ENCODE results near the gene SYCN. TPM values are rescaled to one million over a fixed set of nuclear protein-coding genes. Genes with fewer than 3 reads are reported as not detected.

Gene SYCN
- total and polyA plus RNA-seq, 2 donors (not counting 1 experiment from before 2014, with no cell fraction given), result not detected

DNA sequence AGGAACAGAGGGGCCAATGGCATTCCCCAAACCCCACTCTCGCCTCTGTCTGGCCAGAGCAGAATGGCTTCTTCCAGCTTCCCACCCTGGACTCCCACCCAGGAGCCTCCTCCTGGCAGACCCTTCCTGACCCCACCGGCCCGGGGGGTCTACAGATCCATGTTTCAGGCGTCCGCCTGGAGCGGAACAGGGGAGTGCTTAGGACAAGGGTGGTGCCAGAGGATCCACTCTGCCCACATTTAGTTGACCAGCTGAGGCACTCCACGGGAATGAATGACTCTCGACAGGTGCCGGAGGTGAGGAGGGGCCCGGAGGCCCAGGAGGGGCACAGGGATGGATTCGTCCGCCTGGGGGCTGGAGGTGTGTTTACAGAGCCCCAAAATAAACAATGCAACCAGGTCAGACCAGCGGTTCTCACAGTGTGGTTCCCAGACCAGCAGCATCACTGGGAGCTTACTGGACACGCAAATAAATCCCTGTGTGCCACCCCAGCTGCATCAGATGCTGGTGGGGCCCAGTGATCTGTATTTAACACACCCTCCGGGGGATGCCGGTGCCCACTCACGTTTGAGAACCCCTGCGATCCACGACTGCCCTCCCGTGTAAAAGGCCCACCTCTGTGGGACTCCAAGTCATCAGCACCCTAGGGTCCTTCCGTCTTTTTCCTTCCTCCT, 22.4 kb downstream of the SYCN start:
- ChIA-PET CTCF (no interaction called here), POLR2A (no interaction called here)
- no peaks in the 10 kb centered on the region for H3K79me2 ChIP-seq (ENCODE audit: control insufficient read depth, insufficient read depth, low read length)
- H3K9ac ChIP-seq (ENCODE audit: low read length), result no peak overlapping the region
- Mint-ChIP-seq H3K27me3 (no peaks in the 10 kb centered on the region), H3K4me1 (no peaks in the 10 kb centered on the region), H3K4me3 (no peak overlapping the region), H3K9me3 (ENCODE audit: insufficient read depth) (no peaks in the 10 kb centered on the region), H3K27ac (no peak overlapping the region)
- H2AFZ ChIP-seq (ENCODE audit: insufficient read depth, low read depth, low read length, poor library complexity, severe bottlenecking), result no peak overlapping the region
- intact Hi-C loops (cut with micrococcal nuclease), result no loop called here
- no peaks in the 10 kb centered on the region for H4K20me1 ChIP-seq (ENCODE audit: control insufficient read depth, insufficient read depth, low read length, poor library complexity, severe bottlenecking)
- DNase-seq, result no peak
- no peak for TF ChIP-seq EZH2 (IDR thresholded peaks at IDR 0.05; ENCODE audit: borderline replicate concordance, insufficient read depth, low read depth, low read length, poor library complexity, severe bottlenecking)
- TF ChIP-seq, protein P1, sequence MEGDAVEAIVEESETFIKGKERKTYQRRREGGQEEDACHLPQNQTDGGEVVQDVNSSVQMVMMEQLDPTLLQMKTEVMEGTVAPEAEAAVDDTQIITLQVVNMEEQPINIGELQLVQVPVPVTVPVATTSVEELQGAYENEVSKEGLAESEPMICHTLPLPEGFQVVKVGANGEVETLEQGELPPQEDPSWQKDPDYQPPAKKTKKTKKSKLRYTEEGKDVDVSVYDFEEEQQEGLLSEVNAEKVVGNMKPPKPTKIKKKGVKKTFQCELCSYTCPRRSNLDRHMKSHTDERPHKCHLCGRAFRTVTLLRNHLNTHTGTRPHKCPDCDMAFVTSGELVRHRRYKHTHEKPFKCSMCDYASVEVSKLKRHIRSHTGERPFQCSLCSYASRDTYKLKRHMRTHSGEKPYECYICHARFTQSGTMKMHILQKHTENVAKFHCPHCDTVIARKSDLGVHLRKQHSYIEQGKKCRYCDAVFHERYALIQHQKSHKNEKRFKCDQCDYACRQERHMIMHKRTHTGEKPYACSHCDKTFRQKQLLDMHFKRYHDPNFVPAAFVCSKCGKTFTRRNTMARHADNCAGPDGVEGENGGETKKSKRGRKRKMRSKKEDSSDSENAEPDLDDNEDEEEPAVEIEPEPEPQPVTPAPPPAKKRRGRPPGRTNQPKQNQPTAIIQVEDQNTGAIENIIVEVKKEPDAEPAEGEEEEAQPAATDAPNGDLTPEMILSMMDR (IDR thresholded peaks at IDR 0.05), result no peak
- peaks cover 0 to 10% of the 10 kb centered on the region in 2 experiments for H3K36me3 ChIP-seq (replicated peaks in 1 of 2; ENCODE audit: control extremely low read depth in 1 of 2, control insufficient read depth in 1 of 2, extremely low read depth in 1 of 2, insufficient read depth in 2 of 2, low read length in 1 of 2)
- H3K27ac ChIP-seq (ENCODE audit: low read length in 2 of 2), result no peak overlapping the region
- no peaks in the 10 kb centered on the region for H3K4me1 ChIP-seq (ENCODE audit: control insufficient read depth in 2 of 2, insufficient read depth in 2 of 2, low read length in 2 of 2)
- H3K27me3 ChIP-seq (replicated peaks in 1 of 4; ENCODE audit: control extremely low read depth in 1 of 4, control insufficient read depth in 3 of 4, insufficient read depth in 4 of 4, low read length in 3 of 4), result no peaks in the 10 kb centered on the region
- no peak overlapping the region for H3K4me2 ChIP-seq (replicated peaks; ENCODE audit: low read depth, low read length, poor library complexity, severe bottlenecking)
- 97% methylated on average over 20 of the region's 21 CpGs for WGBS (ENCODE audit: insufficient coverage)
- no peak overlapping the region for H3K4me3 ChIP-seq (ENCODE audit: control extremely low read depth in 1 of 5, extremely low read depth in 1 of 5, insufficient read depth in 1 of 5, low read depth in 2 of 5, low read length in 4 of 5)
- ATAC-seq (ENCODE audit: low read depth), result no peak
- H3K9me3 ChIP-seq (ENCODE audit: control extremely low read depth in 1 of 3, control insufficient read depth in 2 of 3, insufficient read depth in 1 of 3, low read length in 2 of 3), result no peaks in the 10 kb centered on the region

DNA sequence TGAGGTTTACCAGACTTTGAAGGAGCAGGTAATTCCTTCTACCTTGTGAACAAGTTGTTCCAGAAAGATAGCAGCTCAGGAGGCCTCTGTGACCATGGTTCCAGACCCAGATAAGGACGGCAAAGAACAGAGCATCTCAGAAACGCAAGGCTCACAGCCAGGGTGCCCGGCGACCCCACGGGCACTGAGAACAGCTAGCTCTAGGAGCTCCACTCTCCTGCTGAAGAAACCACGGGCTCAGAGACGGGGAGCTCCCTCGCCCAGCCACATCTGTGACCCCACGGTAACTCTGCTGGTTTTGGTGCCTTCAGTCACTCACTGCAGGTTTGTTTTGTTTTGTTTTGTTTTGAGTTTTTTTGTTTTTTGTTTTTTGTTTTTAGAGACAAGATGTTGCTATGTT, 23.3 kb downstream of the SYCN start:
- Histone ChIP-seq H4K20me1 (ENCODE audit: control insufficient read depth, insufficient read depth, low read length, poor library complexity, severe bottlenecking) (no peaks in the 10 kb centered on the region), H2AFZ (ENCODE audit: insufficient read depth, low read depth, low read length, poor library complexity, severe bottlenecking) (no peak overlapping the region), H3K27ac (ENCODE audit: low read length in 2 of 2) (no peak overlapping the region), H3K9me3 (ENCODE audit: control extremely low read depth in 1 of 3, control insufficient read depth in 2 of 3, insufficient read depth in 1 of 3, low read length in 2 of 3) (no peaks in the 10 kb centered on the region), H3K9ac (ENCODE audit: low read length) (no peak overlapping the region), H3K4me2 (replicated peaks; ENCODE audit: low read depth, low read length, poor library complexity, severe bottlenecking) (no peak overlapping the region), H3K79me2 (ENCODE audit: control insufficient read depth, insufficient read depth, low read length) (no peaks in the 10 kb centered on the region), H3K36me3 (replicated peaks in 1 of 2; ENCODE audit: control extremely low read depth in 1 of 2, control insufficient read depth in 1 of 2, extremely low read depth in 1 of 2, insufficient read depth in 2 of 2, low read length in 1 of 2) (peaks cover 0 to 10% of the 10 kb centered on the region in 2 experiments), H3K27me3 (replicated peaks in 1 of 4; ENCODE audit: control extremely low read depth in 1 of 4, control insufficient read depth in 3 of 4, insufficient read depth in 4 of 4, low read length in 3 of 4) (no peaks in the 10 kb centered on the region), H3K4me3 (ENCODE audit: control extremely low read depth in 1 of 5, extremely low read depth in 1 of 5, insufficient read depth in 1 of 5, low read depth in 2 of 5, low read length in 4 of 5) (no peak overlapping the region), H3K4me1 (ENCODE audit: control insufficient read depth in 2 of 2, insufficient read depth in 2 of 2, low read length in 2 of 2) (no peaks in the 10 kb centered on the region)
- H3K4me3 Mint-ChIP-seq, result no peak overlapping the region
- WGBS (ENCODE audit: insufficient coverage), result 99% methylated on average over 8 of the region's 9 CpGs
- no peak overlapping the region for H3K27ac Mint-ChIP-seq
- H3K4me1 Mint-ChIP-seq, result no peaks in the 10 kb centered on the region
- H3K27me3 Mint-ChIP-seq, result no peaks in the 10 kb centered on the region
- CTCF ChIA-PET, result no interaction called here
- no peaks in the 10 kb centered on the region for H3K9me3 Mint-ChIP-seq (ENCODE audit: insufficient read depth)
- no peak for DNase-seq
- intact Hi-C loops (cut with micrococcal nuclease), result no loop called here
- ATAC-seq (ENCODE audit: low read depth), result no peak
- no peak for TF ChIP-seq EZH2 (IDR thresholded peaks at IDR 0.05; ENCODE audit: borderline replicate concordance, insufficient read depth, low read depth, low read length, poor library complexity, severe bottlenecking)
- TF ChIP-seq, protein P1 (IDR thresholded peaks at IDR 0.05), result no peak
- POLR2A ChIA-PET, result no interaction called here
